ENCODE results near the gene CFAP300.

Gene CFAP300

GRCh38 chr11:102047305-102047924 lies at the start of gene CFAP300:
CFAP300 (plus strand) TSS chr11:102047437; CDS start chr11:102047471, 34 bp downstream.
- no peak for DNase-seq

GRCh38 chr11:102001657-102002338 lies 45.4 kb upstream of the CFAP300 start:
- no peak for DNase-seq

GRCh38 chr11:102004220-102004619 lies 43.0 kb upstream of the CFAP300 start:
- DNase-seq: no peak

- DNase-seq: no peak
Observed at GRCh38 chr11:102005306-102005705, 41.9 kb upstream of the CFAP300 start.

- no peak for DNase-seq
Observed at GRCh38 chr11:102006835-102007566, 40.2 kb upstream of the CFAP300 start.

- peak; percentile 4 for DNase-seq
Observed at GRCh38 chr11:102007567-102008437, 39.4 kb upstream of the CFAP300 start.

GRCh38 chr11:102010776-102011494 lies 36.3 kb upstream of the CFAP300 start:
- no peak for DNase-seq

GRCh38 chr11:102012946-102013345 lies 34.3 kb upstream of the CFAP300 start:
- no peak for DNase-seq

GRCh38 chr11:102014756-102015155 lies 32.5 kb upstream of the CFAP300 start:
- DNase-seq: no peak

- no peak for DNase-seq
Observed at GRCh38 chr11:102017026-102017425, 30.2 kb upstream of the CFAP300 start.

- DNase-seq: no peak
Observed at GRCh38 chr11:102026217-102026616, 21.0 kb upstream of the CFAP300 start.

- no peak for DNase-seq
Observed at GRCh38 chr11:102026959-102027358, 20.3 kb upstream of the CFAP300 start.

- no peak for DNase-seq
Observed at GRCh38 chr11:102036757-102037156, 10.5 kb upstream of the CFAP300 start.

- no peak for DNase-seq
Observed at GRCh38 chr11:102046841-102047240, 396 bp upstream of the CFAP300 start.

GRCh38 chr11:102050927-102051575 lies 3.8 kb downstream of the CFAP300 start:
- DNase-seq: no peak

GRCh38 chr11:102061276-102061675 lies 14.0 kb downstream of the CFAP300 start:
- no peak for DNase-seq

GRCh38 chr11:102062106-102062505 lies 14.9 kb downstream of the CFAP300 start:
- no peak for DNase-seq

- DNase-seq: no peak
Observed at GRCh38 chr11:102064316-102064715, 17.1 kb downstream of the CFAP300 start.

GRCh38 chr11:102070766-102071165 lies 23.5 kb downstream of the CFAP300 start:
- DNase-seq: no peak

- no peak for DNase-seq
Observed at GRCh38 chr11:102071497-102072472, 24.5 kb downstream of the CFAP300 start.

Data from NCI-H1694 (cell line).